Measurements from ENCODE around the gene DKK3. TPM values are rescaled to one million over a fixed set of nuclear protein-coding genes. Genes with fewer than 3 reads are reported as not detected.
A peak's percentile ranks its signal among the peaks of the same experiment; 100 is the strongest.

Gene DKK3
- total RNA-seq: 10 to 100 TPM in 1 of 2 experiments, 1 to 10 TPM in 1; 8.1 to 12.0 TPM

DNA sequence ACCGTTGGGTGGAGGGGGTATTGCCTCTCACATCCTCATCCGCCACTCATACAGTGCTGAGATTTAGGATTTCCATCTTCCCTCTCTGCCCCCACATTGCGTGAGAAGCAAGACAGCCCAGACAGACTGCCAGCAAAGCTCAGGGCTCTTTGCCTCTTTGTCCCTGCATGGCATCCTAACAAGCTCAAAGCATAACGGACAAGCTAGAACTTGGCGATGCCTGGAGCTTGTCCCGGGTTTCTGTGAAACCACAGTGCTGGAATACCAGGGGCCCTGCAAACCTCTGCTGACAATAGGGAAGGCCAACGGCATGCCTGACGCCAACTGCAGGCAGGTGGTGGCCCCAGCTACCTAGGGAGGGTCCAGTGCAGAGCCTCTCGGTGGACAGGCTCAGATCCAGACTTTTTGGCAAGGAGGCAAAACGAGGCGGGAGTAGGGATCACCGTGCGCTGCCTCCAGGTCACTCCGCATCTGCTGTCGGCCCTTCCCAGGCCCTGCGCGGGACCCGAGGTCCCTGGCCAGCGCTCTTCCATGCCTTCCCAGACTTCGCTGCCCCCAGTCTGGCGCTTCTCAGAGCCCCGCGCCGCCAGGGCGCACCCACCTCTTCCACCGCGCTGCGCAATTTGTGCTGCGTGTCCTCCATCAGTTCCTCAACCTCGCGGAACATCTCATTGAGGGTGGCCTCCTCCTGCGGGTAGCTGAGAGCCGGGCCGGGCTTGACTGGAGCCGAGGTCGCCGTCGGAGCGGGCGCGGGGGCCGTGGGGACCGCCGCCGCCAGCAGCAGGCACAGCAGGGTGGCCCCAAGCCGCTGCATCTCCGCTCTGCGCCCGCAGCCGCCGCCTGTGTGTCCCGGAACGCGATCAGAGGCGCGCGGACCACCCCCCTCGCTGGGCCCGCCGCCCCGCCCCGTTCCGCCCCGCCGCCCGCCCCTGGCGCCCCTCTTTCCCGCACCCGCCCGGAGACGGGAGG, at the start of gene DKK3:
TSS of gene DKK3 (minus strand) at position 858 of the 969 bp plus-strand sequence. CDS start at position 814, 44 bp downstream.
- Mint-ChIP-seq H3K4me1 (peaks cover 8% of the 10 kb centered on the region), H3K4me3 (peak within 1 kb of the TSS; percentile 70), H3K36me3 (no peaks in the 10 kb centered on the region), H3K27ac (no peak within 1 kb of the TSS), H3K27me3 (peaks cover 79% of the 10 kb centered on the region), H3K9me3 (no peaks in the 10 kb centered on the region)
- peak; percentile 38 for ATAC-seq (ENCODE audit: low read depth)
- DNase-seq: no peak
- POLR2A ChIA-PET: interaction anchor here (0.7 kb wide), 1 partner anchor 112 kb away, joined by 3 read pairs; no protein-coding TSS in a partner anchor

DNA sequence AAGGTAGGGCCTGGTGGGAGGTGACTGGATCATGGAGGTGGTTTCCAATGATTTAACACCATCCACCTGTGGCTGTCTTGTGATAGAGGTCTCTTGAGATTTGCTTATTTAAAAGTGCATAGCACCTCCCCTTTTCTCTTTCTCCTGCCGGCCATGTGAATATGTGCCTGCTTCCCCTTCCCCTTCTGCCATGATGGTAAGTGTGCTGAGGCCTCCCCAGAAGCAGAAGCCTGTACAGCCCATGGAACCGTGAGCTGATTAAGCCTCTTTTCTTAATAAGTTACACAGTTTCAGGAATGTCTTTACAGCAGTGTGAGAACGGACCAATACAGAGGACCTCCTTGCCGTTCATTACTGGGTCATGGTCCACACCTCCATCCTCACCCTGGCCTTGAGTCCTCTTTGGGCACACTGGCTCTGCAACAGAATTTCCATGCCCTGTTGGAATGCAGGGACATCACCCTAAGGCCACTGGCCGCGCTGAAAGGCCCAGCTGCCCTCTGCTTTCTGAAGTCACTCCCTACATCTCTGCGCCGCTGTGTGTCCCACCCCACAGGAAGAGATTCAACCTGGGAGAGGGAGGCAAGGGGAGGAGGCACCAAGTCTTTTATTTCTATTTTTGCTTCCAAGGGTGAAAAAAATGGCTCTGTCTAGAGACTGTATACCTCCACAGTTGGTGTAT, 49.0 kb upstream of the DKK3 start:
- peaks cover 5% of the 10 kb centered on the region for H3K27me3 Mint-ChIP-seq
- no peak overlapping the region for H3K27ac Mint-ChIP-seq
- peaks cover 8% of the 10 kb centered on the region for H3K9me3 Mint-ChIP-seq
- H3K4me1 Mint-ChIP-seq: peaks cover 9% of the 10 kb centered on the region
- DNase-seq (no peak), ATAC-seq (ENCODE audit: low read depth) (no peak)
- H3K36me3 Mint-ChIP-seq: no peaks in the 10 kb centered on the region
- no peak overlapping the region for H3K4me3 Mint-ChIP-seq
- POLR2A ChIA-PET: no interaction called here

DNA sequence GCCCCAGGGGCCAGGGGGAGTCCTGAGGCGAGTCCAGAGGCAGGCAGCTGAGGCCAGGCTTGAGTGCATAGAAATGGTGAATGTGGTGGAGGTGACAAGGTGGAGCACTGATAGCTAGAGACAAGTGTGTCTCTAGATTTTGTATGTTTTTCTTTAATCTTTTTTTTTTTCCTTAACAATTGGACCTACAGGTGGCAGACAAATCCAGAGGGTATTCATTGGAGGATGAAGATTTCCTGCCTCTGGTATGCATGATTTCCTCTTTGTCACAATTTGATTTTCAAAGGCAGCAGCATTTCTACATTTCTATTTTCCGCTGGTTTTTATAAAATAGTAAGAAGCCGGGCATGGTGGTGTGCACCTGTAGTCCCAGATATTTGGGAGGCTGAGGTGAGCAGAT, 47.7 kb upstream of the DKK3 start:
- Mint-ChIP-seq H3K9me3 (peaks cover 8% of the 10 kb centered on the region), H3K36me3 (no peaks in the 10 kb centered on the region), H3K27me3 (peaks cover 2% of the 10 kb centered on the region), H3K4me3 (no peak overlapping the region), H3K27ac (no peak overlapping the region), H3K4me1 (peaks cover 4% of the 10 kb centered on the region)
- DNase-seq (no peak), ATAC-seq (ENCODE audit: low read depth) (no peak)
- POLR2A ChIA-PET: no interaction called here

DNA sequence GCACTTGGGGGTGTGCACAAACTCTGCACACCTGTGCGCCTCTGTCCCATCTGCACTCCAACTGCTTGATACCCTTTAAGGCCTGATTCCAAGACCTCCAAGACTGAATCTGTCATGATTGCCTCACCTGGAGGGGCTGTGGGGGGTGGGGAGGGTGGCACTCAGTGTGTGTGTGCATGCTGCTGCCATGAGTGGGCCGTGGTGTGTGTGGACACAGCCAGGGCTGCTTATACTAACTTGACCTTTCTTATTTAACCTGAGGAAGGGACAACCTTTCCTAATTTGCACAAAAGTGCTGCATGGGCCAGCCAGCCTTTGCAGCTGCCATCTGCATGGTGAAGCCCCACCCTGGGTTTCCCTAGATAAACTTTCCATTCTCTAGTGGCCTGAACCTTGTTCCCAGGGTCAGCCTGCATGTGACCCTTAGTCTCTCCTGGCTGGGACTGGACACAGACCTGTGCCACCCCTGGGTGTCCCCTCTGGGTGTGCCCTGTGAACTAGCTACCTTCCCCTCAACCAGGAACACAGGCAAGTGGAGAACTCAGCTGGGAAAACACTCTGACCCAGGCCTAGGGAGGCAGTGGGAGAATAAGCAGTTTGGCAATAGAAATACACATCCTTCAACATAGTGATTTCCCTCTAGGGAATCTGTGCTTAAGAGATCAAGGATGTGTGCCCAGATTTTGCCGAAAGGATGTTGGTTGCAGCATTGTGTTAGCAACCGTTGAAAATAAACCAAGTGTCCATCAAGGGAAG, 45.4 kb upstream of the DKK3 start:
- ATAC-seq (ENCODE audit: low read depth) (no peak), DNase-seq (no peak)
- Mint-ChIP-seq H3K4me3 (no peak overlapping the region), H3K27me3 (no peaks in the 10 kb centered on the region), H3K4me1 (peaks cover 8% of the 10 kb centered on the region), H3K27ac (no peak overlapping the region), H3K9me3 (peaks cover 8% of the 10 kb centered on the region), H3K36me3 (no peaks in the 10 kb centered on the region)
- POLR2A ChIA-PET: interaction anchor here (0.9 to 1.2 kb wide), 2 partner anchors 217 to 224 kb away, joined by 3 read pairs; no protein-coding TSS in a partner anchor

DNA sequence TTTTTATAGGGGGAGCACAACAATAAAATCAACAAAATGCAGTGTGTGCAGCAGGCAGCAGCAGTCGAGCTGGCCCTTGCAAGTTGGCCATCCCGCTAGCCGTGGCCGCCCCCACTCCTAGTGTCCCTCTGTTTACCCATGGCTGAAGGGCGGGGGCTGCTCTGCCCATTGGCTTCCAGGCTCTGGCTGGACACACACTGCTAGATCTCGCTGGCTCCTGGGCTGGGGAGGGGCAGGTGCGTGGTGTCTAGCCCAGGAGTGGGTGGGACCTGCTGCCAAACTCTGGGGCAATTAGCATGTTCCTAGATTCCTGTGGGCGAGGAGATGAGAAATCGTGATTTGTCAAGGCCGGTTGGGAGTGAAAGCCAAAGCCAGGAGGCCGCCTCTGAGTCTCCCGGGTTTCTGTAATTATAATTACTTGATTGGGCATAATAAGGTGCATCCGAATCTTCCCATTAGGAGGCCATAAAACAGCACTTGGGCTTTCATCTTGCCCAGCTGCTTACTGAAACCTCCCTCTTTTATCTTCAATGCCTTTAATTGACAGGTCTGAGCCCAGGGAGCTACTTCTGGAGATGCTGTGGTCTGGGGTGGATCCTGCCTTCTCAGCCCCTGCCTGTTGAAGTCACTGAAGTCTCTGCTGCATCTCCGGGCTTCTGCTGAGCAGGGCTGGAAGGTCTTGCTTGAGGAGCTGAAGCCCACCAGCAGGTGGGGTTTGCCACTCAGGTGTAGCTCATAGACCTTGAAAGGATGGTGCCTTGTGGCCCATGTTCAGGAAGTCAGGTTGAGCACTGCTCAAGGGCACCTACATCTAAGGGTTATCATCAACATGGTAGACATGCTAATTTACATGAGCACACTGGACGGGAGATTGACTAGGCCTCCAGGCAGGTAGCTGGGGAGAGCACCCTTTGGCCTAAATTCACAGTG, 44.5 kb upstream of the DKK3 start:
- ATAC-seq (ENCODE audit: low read depth): peak; percentile 66
- Mint-ChIP-seq H3K36me3 (no peaks in the 10 kb centered on the region), H3K27ac (no peak overlapping the region), H3K9me3 (peaks cover 8% of the 10 kb centered on the region), H3K4me1 (peaks cover 8% of the 10 kb centered on the region), H3K4me3 (no peak overlapping the region), H3K27me3 (no peaks in the 10 kb centered on the region)
- POLR2A ChIA-PET: interaction anchor here (0.9 to 1.2 kb wide), 2 partner anchors 218 to 225 kb away, joined by 3 read pairs; no protein-coding TSS in a partner anchor
- DNase-seq: no peak

DNA sequence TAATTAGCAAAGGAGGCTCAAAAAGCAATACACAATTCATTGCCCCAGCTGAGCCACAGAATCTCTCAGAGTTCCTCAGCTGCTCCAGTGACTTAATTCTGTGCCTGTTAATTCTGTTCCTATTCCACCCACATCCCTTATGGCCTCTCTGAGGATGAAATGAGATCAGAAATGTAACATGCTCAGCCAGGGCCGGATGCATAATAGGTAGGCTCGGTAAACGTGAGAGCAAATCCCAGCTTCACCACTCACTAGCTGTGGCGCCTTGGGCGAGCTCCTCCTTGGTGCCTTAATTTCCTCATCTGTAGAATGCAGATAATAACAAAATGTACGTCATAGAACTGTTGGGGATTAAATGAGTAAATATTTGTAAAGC, 42.8 kb upstream of the DKK3 start:
- POLR2A ChIA-PET: no interaction called here
- Mint-ChIP-seq H3K27ac (no peak overlapping the region), H3K4me1 (peaks cover 13% of the 10 kb centered on the region), H3K36me3 (no peaks in the 10 kb centered on the region), H3K9me3 (no peaks in the 10 kb centered on the region), H3K27me3 (peaks cover 8% of the 10 kb centered on the region), H3K4me3 (no peak overlapping the region)
- DNase-seq (no peak), ATAC-seq (ENCODE audit: low read depth) (no peak)

DNA sequence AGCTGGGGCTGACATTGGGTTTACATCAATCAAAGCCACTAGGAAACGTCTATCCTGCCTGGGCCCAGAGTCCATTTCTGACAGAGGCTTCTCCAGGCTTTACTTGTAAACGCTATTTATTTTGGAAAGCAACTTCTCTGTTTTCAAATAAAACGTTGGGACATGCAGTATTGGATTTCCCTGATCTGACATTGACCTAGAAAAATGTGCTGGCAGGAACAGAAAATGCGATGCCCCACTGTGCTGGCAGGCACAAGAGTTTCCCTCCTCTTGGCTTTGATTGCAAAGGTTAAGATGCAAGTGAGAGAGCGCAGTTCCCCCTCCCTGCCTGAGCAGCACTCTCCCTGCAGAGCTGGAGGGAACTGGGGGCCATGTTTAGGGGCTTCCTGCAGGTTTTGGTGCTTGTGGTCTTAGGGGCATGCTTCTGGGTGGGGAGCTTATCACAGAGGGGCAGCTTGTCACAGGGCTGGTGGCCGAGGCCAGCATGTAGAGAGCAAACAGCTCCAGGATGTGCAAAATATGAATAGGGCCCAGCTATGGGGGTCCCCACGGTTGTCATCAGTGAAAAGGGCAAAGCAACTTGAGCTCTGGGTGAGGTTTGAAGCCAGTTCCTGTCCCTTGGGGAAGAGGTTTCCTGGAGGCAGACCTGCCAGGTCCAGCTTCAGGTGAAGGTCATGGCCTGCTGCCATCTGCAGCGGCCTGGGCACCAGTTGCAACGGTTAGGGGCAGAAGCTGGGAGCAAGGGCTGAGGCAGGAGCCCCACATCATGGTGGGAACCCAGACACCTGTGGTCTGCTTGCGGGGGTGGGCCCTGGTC, 42.3 kb upstream of the DKK3 start:
- no peaks in the 10 kb centered on the region for H3K9me3 Mint-ChIP-seq
- peaks cover 13% of the 10 kb centered on the region for H3K4me1 Mint-ChIP-seq
- H3K36me3 Mint-ChIP-seq: no peaks in the 10 kb centered on the region
- H3K4me3 Mint-ChIP-seq: no peak overlapping the region
- POLR2A ChIA-PET: no interaction called here
- peak overlapping the region; percentile 15 for H3K27ac Mint-ChIP-seq
- H3K27me3 Mint-ChIP-seq: peaks cover 8% of the 10 kb centered on the region
- no peak for DNase-seq
- no peak for ATAC-seq (ENCODE audit: low read depth)

DNA sequence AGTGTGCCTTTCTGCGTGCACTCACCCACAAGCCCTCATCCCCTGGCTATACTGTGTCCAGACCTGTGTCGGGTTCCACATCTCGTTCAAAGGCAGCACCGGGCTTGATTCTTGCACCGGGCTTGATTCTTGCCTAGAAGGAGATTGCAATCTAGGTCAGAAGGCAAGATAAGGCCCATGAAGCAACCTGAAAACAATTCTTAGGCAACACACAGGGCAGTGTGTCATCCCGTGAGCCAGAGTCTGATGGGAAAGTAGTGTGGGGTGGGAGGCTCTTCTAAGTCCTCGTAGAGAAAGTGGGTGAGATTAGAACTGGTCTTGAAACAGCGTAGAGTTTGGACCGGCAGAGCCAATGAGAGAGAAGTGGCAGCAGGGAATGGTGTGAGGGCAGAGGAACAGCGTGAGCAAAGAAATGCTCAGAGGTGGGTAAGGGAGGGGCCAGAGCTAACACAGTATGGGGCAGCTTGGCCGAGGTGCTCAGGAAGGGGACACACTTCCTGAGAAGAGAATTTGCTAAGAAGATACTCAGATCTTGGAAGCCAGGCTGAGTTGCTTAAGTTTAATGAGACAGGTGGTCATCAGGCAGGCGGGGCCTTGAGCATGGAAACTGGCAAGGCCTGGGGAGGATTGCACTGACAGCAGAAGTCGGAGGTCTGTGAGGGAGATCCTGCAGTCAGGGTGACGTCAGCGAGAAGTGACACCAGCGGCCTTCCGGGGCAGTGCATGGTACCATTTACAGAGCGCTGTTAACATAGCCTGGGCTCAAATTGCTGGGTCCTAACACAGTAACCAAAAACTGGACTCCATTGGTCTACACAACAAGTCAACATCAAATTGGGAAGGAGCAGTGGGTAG, 40.7 kb upstream of the DKK3 start:
- POLR2A ChIA-PET: no interaction called here
- DNase-seq (no peak), ATAC-seq (ENCODE audit: low read depth) (no peak)
- Mint-ChIP-seq H3K27me3 (peaks cover 8% of the 10 kb centered on the region), H3K9me3 (no peaks in the 10 kb centered on the region), H3K4me1 (peaks cover 13% of the 10 kb centered on the region), H3K36me3 (no peaks in the 10 kb centered on the region), H3K27ac (no peak overlapping the region), H3K4me3 (no peak overlapping the region)

DNA sequence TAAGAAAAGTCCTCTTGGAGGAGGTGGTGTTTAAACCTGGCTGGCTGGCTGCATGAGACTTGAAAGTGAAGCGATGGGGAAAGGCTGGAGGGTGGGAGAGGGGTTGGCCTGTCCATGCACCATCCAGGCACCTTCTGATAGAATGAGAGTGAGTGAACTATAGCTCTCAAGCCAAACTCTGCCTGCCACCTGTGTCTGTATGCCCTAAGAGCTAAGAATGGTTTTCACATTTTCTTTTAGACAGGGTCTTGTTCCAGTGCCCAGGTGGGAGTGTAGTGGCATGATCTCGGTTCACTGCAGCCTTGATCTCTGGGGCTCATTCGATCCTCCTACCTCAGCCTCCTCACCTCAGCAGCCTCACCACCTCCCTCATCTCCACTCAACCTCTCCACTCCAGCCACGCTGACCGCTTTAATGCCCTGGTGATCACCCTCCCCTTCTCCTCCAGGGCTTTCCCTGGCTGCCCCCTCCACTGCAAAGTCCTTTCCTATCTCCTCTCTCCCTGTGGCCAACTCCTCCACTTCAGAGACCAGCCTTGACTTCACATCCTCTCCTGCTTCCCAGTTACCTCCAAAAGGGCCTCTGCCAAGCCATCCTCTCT, 38.3 kb upstream of the DKK3 start:
- no peak for ATAC-seq (ENCODE audit: low read depth)
- H3K9me3 Mint-ChIP-seq: no peaks in the 10 kb centered on the region
- H3K36me3 Mint-ChIP-seq: no peaks in the 10 kb centered on the region
- POLR2A ChIA-PET: no interaction called here
- H3K27ac Mint-ChIP-seq: no peak overlapping the region
- H3K4me1 Mint-ChIP-seq: peaks cover 9% of the 10 kb centered on the region
- peaks cover 16% of the 10 kb centered on the region for H3K27me3 Mint-ChIP-seq
- no peak overlapping the region for H3K4me3 Mint-ChIP-seq
- no peak for DNase-seq

DNA sequence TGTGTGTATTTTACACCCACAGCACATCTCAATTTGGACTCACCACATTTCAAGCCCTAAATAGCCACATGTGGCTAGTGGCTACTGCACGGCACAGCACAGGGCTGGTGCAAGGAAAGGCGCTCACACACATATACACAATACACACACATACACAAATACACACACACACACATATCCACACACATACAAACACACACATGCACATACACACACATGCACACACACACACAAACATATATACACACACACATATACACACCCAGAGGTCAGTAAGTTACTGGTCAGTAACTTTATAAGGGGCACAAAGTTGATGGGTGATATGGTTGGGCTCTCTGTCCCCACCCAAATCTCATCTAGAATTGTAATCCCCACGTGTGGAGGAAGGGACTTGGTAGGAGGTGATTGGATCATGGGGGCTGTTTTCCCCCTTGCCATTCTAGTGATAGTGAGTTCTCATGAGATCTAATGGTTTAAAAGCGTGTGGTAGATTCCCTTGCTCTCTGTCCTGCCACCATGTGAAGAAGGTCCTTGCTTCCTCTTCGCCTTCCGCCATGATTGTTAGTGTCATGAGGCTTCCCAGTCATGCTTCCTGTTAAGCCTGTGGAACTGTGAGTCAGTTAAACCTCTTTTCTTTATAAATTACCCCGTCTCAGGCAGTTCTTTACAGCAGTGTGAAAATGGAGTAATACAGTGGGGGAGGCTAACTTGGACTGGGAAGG, 37.6 kb upstream of the DKK3 start:
- H3K27me3 Mint-ChIP-seq: peaks cover 16% of the 10 kb centered on the region
- H3K36me3 Mint-ChIP-seq: no peaks in the 10 kb centered on the region
- H3K27ac Mint-ChIP-seq: no peak overlapping the region
- DNase-seq (no peak), ATAC-seq (ENCODE audit: low read depth) (no peak)
- no peak overlapping the region for H3K4me3 Mint-ChIP-seq
- H3K9me3 Mint-ChIP-seq: no peaks in the 10 kb centered on the region
- peaks cover 9% of the 10 kb centered on the region for H3K4me1 Mint-ChIP-seq
- POLR2A ChIA-PET: no interaction called here
